ENCODE data around the gene PLK3. TPM values are rescaled to one million over a fixed set of nuclear protein-coding genes. Genes with fewer than 3 reads are reported as not detected.

PLK3 gene
- total and polyA plus RNA-seq, 9 of the 15 experiments (the other 6 are each of a cell fraction or from before 2014, with no cell fraction given) = 0.52 to 22.7 (median 11.0) TPM

DNA sequence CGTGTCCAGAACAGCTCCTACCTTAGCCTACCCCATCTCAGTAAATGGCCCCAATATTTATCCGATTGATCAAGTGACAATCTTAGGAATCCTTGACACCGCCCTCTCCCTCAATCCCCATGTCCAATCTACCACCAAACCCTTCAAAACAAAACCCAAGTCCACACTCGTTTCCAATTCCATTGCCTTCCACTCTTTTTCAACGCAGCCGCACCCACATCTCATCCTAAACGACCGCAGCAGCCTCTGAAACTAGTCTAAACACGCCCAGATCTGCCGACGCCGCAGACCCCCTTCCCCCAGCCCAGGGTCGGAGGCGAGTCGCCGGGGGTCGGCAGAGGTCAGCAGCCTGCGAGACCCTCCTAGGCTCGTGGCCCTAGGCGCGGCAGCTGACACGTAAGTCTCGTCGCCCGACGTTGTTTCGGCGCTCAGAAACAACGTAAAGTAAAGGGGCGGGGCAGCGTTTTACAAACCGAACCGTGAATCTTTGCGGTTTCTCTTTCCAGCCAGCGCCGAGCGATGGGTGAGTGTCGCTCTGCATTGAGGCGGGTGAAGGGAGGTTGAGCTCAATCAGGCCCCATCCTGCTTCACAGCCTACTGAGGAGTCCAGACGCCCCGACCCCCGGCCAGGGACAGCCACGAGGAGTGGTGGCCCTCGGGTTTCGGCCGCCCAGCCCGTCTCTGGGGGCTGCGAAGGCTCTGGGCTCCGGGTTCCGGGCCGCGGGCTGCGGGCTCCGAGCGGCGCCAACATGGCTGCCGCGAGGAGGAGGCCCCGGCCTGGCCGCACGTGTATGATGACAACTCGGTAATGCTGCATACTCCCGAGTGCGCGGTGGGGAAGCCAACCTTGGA, 24.9 kb upstream of the PLK3 start, which contains the start of gene RPS8 (continued):
- no peak for TF ChIP-seq RBM15 (IDR thresholded peaks at IDR 0.05; ENCODE audit: insufficient read depth, low read length)
- peak; percentile 91 for TF ChIP-seq NFATC3 (IDR thresholded peaks at IDR 0.05)
- peak; percentile 100 for TF ChIP-seq EP400 (IDR thresholded peaks at IDR 0.05)
- TF ChIP-seq ZNF24 (IDR thresholded peaks at IDR 0.05) = no peak
- TF ChIP-seq TGIF2 (CRISPR knock-in tag; IDR thresholded peaks at IDR 0.05) = peak; percentile 68; the same call in 1 of the 2 replicates
- TF ChIP-seq TCF7 (IDR thresholded peaks at IDR 0.05; ENCODE audit: borderline replicate concordance) = 0 out of 2 replicates have a peak, but pooled peaks have one; percentile 36
- peak; percentile 74 for TF ChIP-seq MYBL2 (IDR thresholded peaks at IDR 0.05; ENCODE audit: low read depth)
- TF ChIP-seq MYBL2 (CRISPR knock-in tag; IDR thresholded peaks at IDR 0.05; ENCODE audit: borderline replicate concordance) = no peak
- TF ChIP-seq CC2D1A (IDR thresholded peaks at IDR 0.05) = peak; percentile 69
- TF ChIP-seq, protein P1, sequence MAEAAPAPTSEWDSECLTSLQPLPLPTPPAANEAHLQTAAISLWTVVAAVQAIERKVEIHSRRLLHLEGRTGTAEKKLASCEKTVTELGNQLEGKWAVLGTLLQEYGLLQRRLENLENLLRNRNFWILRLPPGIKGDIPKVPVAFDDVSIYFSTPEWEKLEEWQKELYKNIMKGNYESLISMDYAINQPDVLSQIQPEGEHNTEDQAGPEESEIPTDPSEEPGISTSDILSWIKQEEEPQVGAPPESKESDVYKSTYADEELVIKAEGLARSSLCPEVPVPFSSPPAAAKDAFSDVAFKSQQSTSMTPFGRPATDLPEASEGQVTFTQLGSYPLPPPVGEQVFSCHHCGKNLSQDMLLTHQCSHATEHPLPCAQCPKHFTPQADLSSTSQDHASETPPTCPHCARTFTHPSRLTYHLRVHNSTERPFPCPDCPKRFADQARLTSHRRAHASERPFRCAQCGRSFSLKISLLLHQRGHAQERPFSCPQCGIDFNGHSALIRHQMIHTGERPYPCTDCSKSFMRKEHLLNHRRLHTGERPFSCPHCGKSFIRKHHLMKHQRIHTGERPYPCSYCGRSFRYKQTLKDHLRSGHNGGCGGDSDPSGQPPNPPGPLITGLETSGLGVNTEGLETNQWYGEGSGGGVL (CRISPR knock-in tag; IDR thresholded peaks at IDR 0.05) = no peak
- no peak; the same call in 1 of the 2 replicates for TF ChIP-seq CEBPG (CRISPR knock-in tag; IDR thresholded peaks at IDR 0.05)
- TF ChIP-seq CEBPG (tag; conservative IDR thresholded peaks at IDR 0.05 in 1 of 2, IDR thresholded peaks at IDR 0.05 in 1 of 2) = no peak
- peak; percentile 75; the same call in 1 of the 2 replicates for TF ChIP-seq SMARCC2 (IDR thresholded peaks at IDR 0.05; ENCODE audit: low read depth)
- peak; percentile 100 for TF ChIP-seq BRD4 (IDR thresholded peaks at IDR 0.05)
- TF ChIP-seq SMARCA5 (IDR thresholded peaks at IDR 0.05) = peak; percentile 86
- TF ChIP-seq FIP1L1 (IDR thresholded peaks at IDR 0.05; ENCODE audit: low read depth, low read length, poor library complexity, severe bottlenecking) = peak; percentile 98
- TF ChIP-seq, protein P2, sequence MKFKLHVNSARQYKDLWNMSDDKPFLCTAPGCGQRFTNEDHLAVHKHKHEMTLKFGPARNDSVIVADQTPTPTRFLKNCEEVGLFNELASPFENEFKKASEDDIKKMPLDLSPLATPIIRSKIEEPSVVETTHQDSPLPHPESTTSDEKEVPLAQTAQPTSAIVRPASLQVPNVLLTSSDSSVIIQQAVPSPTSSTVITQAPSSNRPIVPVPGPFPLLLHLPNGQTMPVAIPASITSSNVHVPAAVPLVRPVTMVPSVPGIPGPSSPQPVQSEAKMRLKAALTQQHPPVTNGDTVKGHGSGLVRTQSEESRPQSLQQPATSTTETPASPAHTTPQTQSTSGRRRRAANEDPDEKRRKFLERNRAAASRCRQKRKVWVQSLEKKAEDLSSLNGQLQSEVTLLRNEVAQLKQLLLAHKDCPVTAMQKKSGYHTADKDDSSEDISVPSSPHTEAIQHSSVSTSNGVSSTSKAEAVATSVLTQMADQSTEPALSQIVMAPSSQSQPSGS (CRISPR knock-in tag; IDR thresholded peaks at IDR 0.05) = 0 out of 2 replicates have a peak, but pooled peaks have one; percentile 50
- peak; percentile 66; the same call in 1 of the 2 replicates for TF ChIP-seq PHF21A (IDR thresholded peaks at IDR 0.05; ENCODE audit: borderline replicate concordance, low read depth)
- no peak for TF ChIP-seq SETDB1 (IDR thresholded peaks at IDR 0.05; ENCODE audit: low read length)
- TF ChIP-seq ZNF395 (CRISPR knock-in tag; IDR thresholded peaks at IDR 0.05) = peak; percentile 58; the same call in 1 of the 2 replicates
- peak; percentile 73 for TF ChIP-seq ZNF589 (CRISPR knock-in tag; IDR thresholded peaks at IDR 0.05; ENCODE audit: low read depth)
- TF ChIP-seq ZNF77 (CRISPR knock-in tag; IDR thresholded peaks at IDR 0.05) = no peak; the same call in 1 of the 2 replicates
- TF ChIP-seq MTA2 (IDR thresholded peaks at IDR 0.05; ENCODE audit: low read depth) = peak; percentile 39; the same call in 1 of the 2 replicates
- no peak; the same call in 1 of the 2 replicates for TF ChIP-seq ZNF76 (CRISPR knock-in tag; IDR thresholded peaks at IDR 0.05; ENCODE audit: borderline replicate concordance)
- no peak for TF ChIP-seq ZNF174 (CRISPR knock-in tag; IDR thresholded peaks at IDR 0.05)
- no peak for TF ChIP-seq NFXL1 (CRISPR knock-in tag; IDR thresholded peaks at IDR 0.05)
